ENCODE data around the gene SULT2B1.

The SULT2B1 gene

DNA sequence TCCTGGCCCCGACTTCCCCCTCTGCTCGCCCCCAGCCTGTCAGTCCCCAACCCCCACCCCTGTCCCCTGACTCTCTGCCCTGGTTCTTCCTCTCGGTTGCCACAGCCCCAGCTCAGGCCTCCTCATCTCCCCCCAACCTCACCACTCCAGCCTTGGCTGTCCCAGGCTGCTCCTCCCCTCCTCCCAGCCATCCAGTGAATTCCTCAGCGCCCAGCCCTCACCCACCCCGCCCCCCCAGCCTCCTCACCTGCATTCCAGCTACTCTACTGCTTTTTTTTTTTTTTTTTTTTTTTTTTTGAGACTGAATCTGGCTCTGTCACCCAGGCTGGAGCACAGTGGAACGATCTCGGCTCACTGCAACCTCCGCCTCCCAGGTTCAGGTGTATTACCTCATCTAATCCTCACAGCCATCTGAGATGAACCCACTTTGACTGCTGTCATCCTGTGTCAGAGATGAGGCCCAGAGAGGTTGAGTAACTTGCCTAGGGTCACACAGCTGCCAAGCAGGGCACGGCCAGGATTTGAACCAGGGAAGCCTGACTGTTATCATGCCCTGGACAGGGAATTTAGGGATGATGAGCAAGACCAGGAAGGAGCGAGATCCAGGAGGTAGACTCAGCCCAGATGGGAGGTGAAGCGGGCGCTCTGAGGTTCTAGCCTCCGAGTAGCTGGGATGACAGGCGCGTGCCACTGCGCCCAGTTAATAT is 2.6 kb downstream of the SULT2B1 start:
- Histone ChIP-seq H3K27me3 (ENCODE audit: insufficient read depth, low read depth) (peaks cover 86% of the 10 kb centered on the region), H2AFZ (ENCODE audit: low read depth) (no peak overlapping the region), H3K4me2 (no peak overlapping the region), H3K4me3 (IDR thresholded peaks at IDR 0.05; ENCODE audit: insufficient read depth, low read depth, low read length) (no peak overlapping the region), H3K4me1 (ENCODE audit: low read depth, poor library complexity, severe bottlenecking) (no peaks in the 10 kb centered on the region), H3K9ac (no peak overlapping the region), H3K79me2 (ENCODE audit: insufficient read depth, low read depth) (no peaks in the 10 kb centered on the region), H3K27ac (no peak overlapping the region), H4K20me1 (ENCODE audit: insufficient read depth) (no peaks in the 10 kb centered on the region), H3K36me3 (ENCODE audit: insufficient read depth) (no peaks in the 10 kb centered on the region)
- no peak for TF ChIP-seq CTCF (conservative IDR thresholded peaks at IDR 0.05; ENCODE audit: low read depth, low read length)

DNA sequence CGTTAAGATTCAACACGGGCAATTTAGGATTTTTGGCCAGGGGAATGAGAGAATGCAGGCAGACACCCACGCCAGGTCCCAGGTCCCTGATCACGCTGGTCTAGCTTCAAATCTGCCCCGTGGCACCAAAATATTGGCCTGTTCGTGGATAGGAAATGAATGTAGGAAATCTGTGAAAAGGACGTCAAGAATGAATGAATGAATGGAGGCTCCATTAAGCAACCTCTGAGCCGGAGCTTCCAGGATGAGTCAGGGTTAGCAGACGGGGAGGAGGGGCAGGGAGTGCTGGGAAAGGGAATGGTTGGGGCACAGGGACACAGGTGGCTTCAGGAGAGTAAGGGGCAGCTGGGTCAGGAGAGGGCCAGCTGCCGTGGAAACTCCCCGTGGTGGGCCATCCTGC is 4.2 kb downstream of the SULT2B1 start:
- Histone ChIP-seq H3K36me3 (ENCODE audit: insufficient read depth) (no peaks in the 10 kb centered on the region), H3K4me3 (IDR thresholded peaks at IDR 0.05; ENCODE audit: insufficient read depth, low read depth, low read length) (no peak overlapping the region), H3K9ac (no peak overlapping the region), H2AFZ (ENCODE audit: low read depth) (no peak overlapping the region), H3K4me1 (ENCODE audit: low read depth, poor library complexity, severe bottlenecking) (no peaks in the 10 kb centered on the region), H3K27me3 (ENCODE audit: insufficient read depth, low read depth) (peaks cover 77% of the 10 kb centered on the region), H3K4me2 (no peak overlapping the region), H3K79me2 (ENCODE audit: insufficient read depth, low read depth) (no peaks in the 10 kb centered on the region), H3K27ac (no peak overlapping the region), H4K20me1 (ENCODE audit: insufficient read depth) (no peaks in the 10 kb centered on the region)
- TF ChIP-seq CTCF (conservative IDR thresholded peaks at IDR 0.05; ENCODE audit: low read depth, low read length): no peak

DNA sequence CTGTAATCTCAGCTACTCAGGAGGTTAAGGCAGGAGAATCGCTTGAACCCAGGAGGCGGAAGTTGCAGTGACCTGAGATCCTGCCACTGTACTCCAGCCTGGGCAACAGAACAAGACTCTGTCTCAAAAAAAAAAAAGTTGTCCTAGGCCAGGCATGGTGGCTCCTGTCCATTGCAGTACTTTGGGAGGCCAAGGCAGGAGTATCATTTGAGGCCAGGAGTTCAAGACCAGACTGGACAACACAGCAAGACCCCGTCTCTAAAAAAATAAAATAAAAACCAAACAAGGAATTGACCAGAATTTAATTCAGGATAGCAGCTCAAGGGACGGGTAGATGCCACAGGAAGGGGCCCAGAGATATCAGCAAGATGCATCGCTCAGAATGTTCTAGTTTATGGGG is 4.9 kb downstream of the SULT2B1 start:
- Histone ChIP-seq H2AFZ (ENCODE audit: low read depth) (no peak overlapping the region), H3K4me1 (ENCODE audit: low read depth, poor library complexity, severe bottlenecking) (no peaks in the 10 kb centered on the region), H3K27ac (no peak overlapping the region), H3K9ac (no peak overlapping the region), H3K79me2 (ENCODE audit: insufficient read depth, low read depth) (no peaks in the 10 kb centered on the region), H3K4me3 (IDR thresholded peaks at IDR 0.05; ENCODE audit: insufficient read depth, low read depth, low read length) (no peak overlapping the region), H3K36me3 (ENCODE audit: insufficient read depth) (no peaks in the 10 kb centered on the region), H3K4me2 (no peak overlapping the region), H4K20me1 (ENCODE audit: insufficient read depth) (no peaks in the 10 kb centered on the region), H3K27me3 (ENCODE audit: insufficient read depth, low read depth) (peaks cover 70% of the 10 kb centered on the region)
- no peak for TF ChIP-seq CTCF (conservative IDR thresholded peaks at IDR 0.05; ENCODE audit: low read depth, low read length)

- Histone ChIP-seq H3K27me3 (ENCODE audit: insufficient read depth, low read depth) (peaks cover 62% of the 10 kb centered on the region), H4K20me1 (ENCODE audit: insufficient read depth) (no peaks in the 10 kb centered on the region), H3K4me1 (ENCODE audit: low read depth, poor library complexity, severe bottlenecking) (no peaks in the 10 kb centered on the region), H3K4me3 (IDR thresholded peaks at IDR 0.05; ENCODE audit: insufficient read depth, low read depth, low read length) (no peak overlapping the region), H3K27ac (no peak overlapping the region), H2AFZ (ENCODE audit: low read depth) (no peak overlapping the region), H3K9ac (no peak overlapping the region), H3K36me3 (ENCODE audit: insufficient read depth) (no peaks in the 10 kb centered on the region), H3K79me2 (ENCODE audit: insufficient read depth, low read depth) (no peaks in the 10 kb centered on the region), H3K4me2 (no peak overlapping the region)
- no peak for TF ChIP-seq CTCF (conservative IDR thresholded peaks at IDR 0.05; ENCODE audit: low read depth, low read length)
Observed at GRCh38 chr19:48558018-48558684, 6.2 kb downstream of the SULT2B1 start.

Measured in KMS-11 (cell line).